Transverse colon (tissue), 4 donors: ENCODE results near the gene PLEKHG4B.

Experiments used
- CTCF ChIP-seq, 5 experiments: fragments of 200-600 bp in 3 of 5; fragments of 450-650 bp in 2 of 5; sonication (generic) in 3 of 5; IDR thresholded peaks; 1 replicate in 2 of 5; 2 replicates in 3 of 5; pipeline ENCODE4 v1.5.1; 2016 to 2017; ENCODE audit warnings: antibody characterized with exemption in 5 of 5, inconsistent platforms in 3 of 5, mild to moderate bottlenecking in 2 of 5, moderate library complexity in 1 of 5
- EP300 ChIP-seq: sonication (generic); formaldehyde crosslinking; IDR thresholded peaks from one replicate; pipeline ENCODE4 v1.6.1; 2017; ENCODE audit warnings: antibody characterized with exemption, low read depth
- POLR2A ChIP-seq: fragments of 450-650 bp; IDR thresholded peaks from one replicate; pipeline ENCODE4 v1.6.1; 2016; ENCODE audit warnings: antibody characterized with exemption, mild to moderate bottlenecking, moderate library complexity
- POLR2AphosphoS5 ChIP-seq, 3 donors: sonication (generic); formaldehyde crosslinking; IDR thresholded peaks; one replicate each; pipeline ENCODE4 v1.6.1; 2016; ENCODE audit warnings: antibody characterized with exemption in 3 of 3

DNA sequence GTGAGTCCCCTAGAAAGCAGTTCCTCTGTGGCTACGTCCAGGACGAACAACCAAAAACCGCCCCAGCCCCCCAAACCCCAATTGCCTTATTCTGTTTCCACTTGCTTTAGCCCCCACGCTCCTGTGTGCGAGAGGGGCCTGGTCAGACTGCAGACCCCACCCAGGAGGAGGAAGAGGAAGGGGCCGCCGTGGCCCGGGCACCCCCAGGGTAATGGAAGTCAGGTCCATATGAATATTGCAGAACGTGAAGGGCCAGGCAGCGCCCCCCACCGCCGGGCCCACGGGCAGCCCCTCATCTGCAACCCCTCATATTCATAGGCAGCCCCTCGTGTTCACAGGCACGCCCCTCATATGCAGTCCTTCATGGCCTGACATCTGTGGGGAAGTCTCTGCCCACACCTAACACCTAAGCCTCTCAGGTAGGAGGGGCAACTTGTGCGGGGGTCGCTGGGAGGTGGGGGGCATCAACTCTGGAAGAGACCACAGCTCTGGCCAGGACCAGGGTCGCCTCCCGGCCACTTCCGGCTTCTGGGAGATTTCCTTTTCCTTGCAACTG is 37.7 kb upstream of the PLEKHG4B start:
- no peak for TF ChIP-seq CTCF (IDR thresholded peaks at IDR 0.05)
- TF ChIP-seq POLR2A: no peak
- TF ChIP-seq POLR2AphosphoS5 (IDR thresholded peaks at IDR 0.05): no peak
- TF ChIP-seq EP300: no peak
